B cell (primary cell): ENCODE data around the gene HNRNPC. TPM values are rescaled to one million over a fixed set of nuclear protein-coding genes. Genes with fewer than 3 reads are reported as not detected.

Experiments
- ATAC-seq: fragments of 200-7000 bp; cut with Tn5 transposase; one replicate; pipeline ENCODE4 v1.10.0; 2021; ENCODE audit warnings: low read depth, mild to moderate bottlenecking, moderate number of reproducible peaks, moderate library complexity
- CTCF ChIA-PET: fragments of 350-600 bp; sonication (Branson Sonifier 250); formaldehyde crosslinking; loops from one replicate; lab custom pipeline; 2021; ENCODE audit warnings: antibody characterized with exemption, inconsistent platforms; lab: Charles Lee
- POLR2A ChIA-PET: fragments of 350-600 bp; sonication (Branson Sonifier 250); formaldehyde crosslinking; loops from one replicate; lab custom pipeline; 2021; ENCODE audit warnings: antibody characterized with exemption; lab: Charles Lee
- DNase-seq: peaks from one replicate; pipeline ENCODE4 v3.0.0; 2013
- H2AFZ ChIP-seq: 2 replicates; pipeline ENCODE4 v1.6.1; 2012; ENCODE audit warnings: mild to moderate bottlenecking, low read depth, low read length; ENCODE audit not compliant: insufficient read depth, poor library complexity, severe bottlenecking
- H3K27ac ChIP-seq, 2 donors: 1 replicate in 1 of 2; 2 replicates in 1 of 2; pipeline ENCODE4 v1.5.1; 2012 to 2013; ENCODE audit warnings: low read length in 2 of 2, mild to moderate bottlenecking in 2 of 2, moderate library complexity in 1 of 2
- H3K27me3 ChIP-seq, 4 experiments: fragments of 200-600 bp in 1 of 4; sonication (generic) in 1 of 4; replicated peaks in 1 of 4; 1 replicate in 2 of 4; 2 replicates in 2 of 4; pipeline versions ENCODE4 v1.6.1 to v1.7.0; 2013 to 2016; ENCODE audit warnings: low read length in 3 of 4, mild to moderate bottlenecking in 2 of 4, mixed read lengths in 1 of 4, moderate library complexity in 1 of 4; ENCODE audit not compliant: insufficient read depth in 4 of 4, control insufficient read depth in 3 of 4; ENCODE audit errors: control extremely low read depth in 1 of 4
- H3K36me3 ChIP-seq, 2 experiments: replicated peaks in 1 of 2; 1 replicate in 1 of 2; 2 replicates in 1 of 2; pipeline versions ENCODE4 v1.6.1 to v1.7.1; 2013; ENCODE audit warnings: low read length in 1 of 2; ENCODE audit not compliant: insufficient read depth in 2 of 2, control insufficient read depth in 1 of 2; ENCODE audit errors: control extremely low read depth in 1 of 2, extremely low read depth in 1 of 2
- H3K4me1 ChIP-seq, 2 donors: fragments of 200-600 bp in 1 of 2; sonication (generic) in 1 of 2; 1 replicate in 1 of 2; 2 replicates in 1 of 2; pipeline versions ENCODE4 v1.5.1 to v1.6.1; 2013 to 2017; ENCODE audit warnings: low read length in 2 of 2; ENCODE audit not compliant: control insufficient read depth in 2 of 2, insufficient read depth in 2 of 2
- H3K4me2 ChIP-seq: replicated peaks from 2 replicates; pipeline ENCODE3; 2012; ENCODE audit warnings: mild to moderate bottlenecking, low read depth, low read length; ENCODE audit not compliant: poor library complexity, severe bottlenecking
- H3K4me3 ChIP-seq, 5 experiments: fragments of 200-600 bp in 1 of 5; sonication (generic) in 1 of 5; 1 replicate in 3 of 5; 2 replicates in 2 of 5; pipeline versions ENCODE4 v1.5.1 to v1.7.0; 2011 to 2016; ENCODE audit warnings: low read length in 4 of 5, mild to moderate bottlenecking in 4 of 5, low read depth in 2 of 5, control low read depth in 1 of 5, moderate library complexity in 1 of 5; ENCODE audit not compliant: insufficient read depth in 1 of 5; ENCODE audit errors: control extremely low read depth in 1 of 5, extremely low read depth in 1 of 5
- H3K79me2 ChIP-seq: fragments of 200-600 bp; sonication (generic); one replicate; pipeline ENCODE4 v1.6.0; 2016; ENCODE audit warnings: low read length; ENCODE audit not compliant: control insufficient read depth, insufficient read depth
- H3K9ac ChIP-seq: fragments of 200-600 bp; sonication (generic); 2 replicates; pipeline ENCODE4 v1.6.1; 2017; ENCODE audit warnings: mild to moderate bottlenecking, low read length, moderate library complexity
- H3K9me3 ChIP-seq, 3 donors: one replicate each; pipeline versions ENCODE4 v1.6.1 to v1.7.1; 2013; ENCODE audit warnings: low read length in 2 of 3; ENCODE audit not compliant: control insufficient read depth in 2 of 3, insufficient read depth in 1 of 3; ENCODE audit errors: control extremely low read depth in 1 of 3
- H4K20me1 ChIP-seq: 2 replicates; pipeline ENCODE4 v1.6.0; 2012; ENCODE audit warnings: mild to moderate bottlenecking, low read length; ENCODE audit not compliant: insufficient read depth, control insufficient read depth, poor library complexity, severe bottlenecking
- H3K27ac Mint-ChIP-seq: one replicate; pipeline ENCODE4 v1.8.0; 2021; ENCODE audit warnings: mixed read lengths
- H3K27me3 Mint-ChIP-seq: one replicate; pipeline ENCODE4 v1.8.0; 2021; ENCODE audit warnings: mixed read lengths
- H3K4me1 Mint-ChIP-seq: one replicate; pipeline ENCODE4 v1.8.0; 2021; ENCODE audit warnings: mixed read lengths
- H3K4me3 Mint-ChIP-seq: one replicate; pipeline ENCODE4 v1.8.0; 2021; ENCODE audit warnings: mixed read lengths
- H3K9me3 Mint-ChIP-seq: one replicate; pipeline ENCODE4 v1.8.0; 2022; ENCODE audit warnings: mixed read lengths; ENCODE audit not compliant: insufficient read depth
- EZH2 ChIP-seq: IDR thresholded peaks from 2 replicates; pipeline ENCODE4 v1.6.1; 2012; ENCODE audit warnings: borderline replicate concordance, low read depth, mild to moderate bottlenecking, moderate library complexity, low read length; ENCODE audit not compliant: insufficient read depth, poor library complexity, severe bottlenecking
- WGBS: methylation state at CpG from one replicate; pipeline ENCODE4 v1.1.5; 2013; ENCODE audit warnings: missing lambda C conversion rate; ENCODE audit not compliant: insufficient coverage; 5-methylcytosine and 5-hydroxymethylcytosine counted together
- intact Hi-C: fragments of 100-400 bp; cut with micrococcal nuclease; formaldehyde crosslinking; loops from one replicate; pipeline ENCODE4 v1.10.0; 2022
- polyA plus RNA-seq: library from polyadenylated mRNA; depleted of rRNA; stranded (reverse); fragments of >200 nt; gene quantifications from 2 replicates; pipeline ENCODE4 v1.2.3, GENCODE V29; 2012
- total RNA-seq, 2 donors: library from RNA; stranded (reverse); fragments of 120-200 nt in 1 of 2; gene quantifications; 1 replicate in 1 of 2; 2 replicates in 1 of 2; pipeline versions ENCODE4 v1.2.3 to v1.2.4, GENCODE V29; 2013 to 2022
- TF ChIP-seq, protein P1 (sequence below): fragments of 200-600 bp; IDR thresholded peaks from one replicate; pipeline ENCODE4 v1.8.0; 2022; ENCODE audit warnings: antibody characterized with exemption, mild to moderate bottlenecking

Gene HNRNPC
- total and polyA plus RNA-seq, 2 donors (not counting 1 experiment from before 2014, with no cell fraction given) = 358 to 497 TPM

DNA sequence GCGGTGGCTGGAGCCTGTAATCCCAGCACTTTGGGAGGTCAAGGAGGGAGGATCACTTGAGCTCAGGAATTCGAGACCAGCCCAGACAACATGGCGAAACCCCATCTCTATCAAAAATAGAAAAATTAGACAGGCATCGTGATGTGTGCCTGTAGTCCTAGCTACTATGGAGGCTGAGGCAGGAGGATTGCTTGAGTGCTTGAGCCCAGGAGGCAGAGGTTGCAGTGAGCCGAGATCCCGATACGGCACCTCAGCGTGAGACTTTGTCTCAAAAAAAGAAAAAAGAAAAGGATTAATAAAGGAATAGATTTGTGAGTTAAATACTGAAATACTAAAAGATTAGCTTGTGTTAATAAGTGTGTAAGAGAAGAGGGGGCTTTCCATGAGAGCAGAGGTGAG lies 40.0 kb upstream of the HNRNPC start:
- 96% methylated on average over 4 of the region's 8 CpGs for WGBS
- H3K4me1 Mint-ChIP-seq = peaks cover 26% of the 10 kb centered on the region

More for the DNA sequence above, 40.0 kb upstream of the HNRNPC start:
- ChIA-PET CTCF (no interaction called here), POLR2A (interaction anchor here (0.6 to 0.9 kb wide), 2 partner anchors 39 to 56 kb away, joined by 3 to 5 read pairs; no protein-coding TSS in a partner anchor)
- peaks cover 20 to 23% of the 10 kb centered on the region in 2 donors for H3K4me1 ChIP-seq
- no peaks in the 10 kb centered on the region for H3K9me3 ChIP-seq
- H3K36me3 ChIP-seq = no peaks in the 10 kb centered on the region
- no peak for DNase-seq
- peak overlapping the region; percentile 68 for H3K9ac ChIP-seq
- peak overlapping the region; percentile 80 for H3K4me3 Mint-ChIP-seq
- H3K4me2 ChIP-seq = peak overlapping the region; percentile 76
- H3K27ac Mint-ChIP-seq = peak overlapping the region; percentile 84
- TF ChIP-seq EZH2 = no peak
- TF ChIP-seq, protein P1, sequence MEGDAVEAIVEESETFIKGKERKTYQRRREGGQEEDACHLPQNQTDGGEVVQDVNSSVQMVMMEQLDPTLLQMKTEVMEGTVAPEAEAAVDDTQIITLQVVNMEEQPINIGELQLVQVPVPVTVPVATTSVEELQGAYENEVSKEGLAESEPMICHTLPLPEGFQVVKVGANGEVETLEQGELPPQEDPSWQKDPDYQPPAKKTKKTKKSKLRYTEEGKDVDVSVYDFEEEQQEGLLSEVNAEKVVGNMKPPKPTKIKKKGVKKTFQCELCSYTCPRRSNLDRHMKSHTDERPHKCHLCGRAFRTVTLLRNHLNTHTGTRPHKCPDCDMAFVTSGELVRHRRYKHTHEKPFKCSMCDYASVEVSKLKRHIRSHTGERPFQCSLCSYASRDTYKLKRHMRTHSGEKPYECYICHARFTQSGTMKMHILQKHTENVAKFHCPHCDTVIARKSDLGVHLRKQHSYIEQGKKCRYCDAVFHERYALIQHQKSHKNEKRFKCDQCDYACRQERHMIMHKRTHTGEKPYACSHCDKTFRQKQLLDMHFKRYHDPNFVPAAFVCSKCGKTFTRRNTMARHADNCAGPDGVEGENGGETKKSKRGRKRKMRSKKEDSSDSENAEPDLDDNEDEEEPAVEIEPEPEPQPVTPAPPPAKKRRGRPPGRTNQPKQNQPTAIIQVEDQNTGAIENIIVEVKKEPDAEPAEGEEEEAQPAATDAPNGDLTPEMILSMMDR = no peak
- no peaks in the 10 kb centered on the region for H3K9me3 Mint-ChIP-seq
- no peaks in the 10 kb centered on the region for H3K27me3 Mint-ChIP-seq
- H3K27me3 ChIP-seq = no peaks in the 10 kb centered on the region
- peak overlapping the region; percentile 81 for H2AFZ ChIP-seq
- ATAC-seq = no peak
- H4K20me1 ChIP-seq = no peaks in the 10 kb centered on the region
- intact Hi-C loops = loop anchor here (2.0 kb wide), 1 partner anchor 44 kb away; no protein-coding TSS in a partner anchor
- H3K4me3 ChIP-seq = peak overlapping the region; percentile 30 to 72 (median 53)
- peak overlapping the region; percentile 70 to 76 for H3K27ac ChIP-seq
- H3K79me2 ChIP-seq = no peaks in the 10 kb centered on the region
